Mesenchymal stem cell (in vitro differentiated cells and primary cell): ENCODE results near the gene EP400.
A peak's percentile ranks its signal among the peaks of the same experiment; 100 is the strongest.

Experiments
- DNase-seq: peaks from one replicate; pipeline ENCODE4 v3.0.0-alpha.2; 2013
- H2AFZ ChIP-seq: one replicate; pipeline ENCODE4 v1.6.1; 2013; ENCODE audit warnings: low read depth, mild to moderate bottlenecking, control low read depth, inconsistent platforms, low read length, moderate library complexity
- H2AK5ac ChIP-seq: 2 replicates; pipeline ENCODE4 v1.6.1; 2013; ENCODE audit warnings: low read length, moderate library complexity, mild to moderate bottlenecking, inconsistent platforms; ENCODE audit not compliant: severe bottlenecking
- H2BK120ac ChIP-seq: one replicate; pipeline ENCODE4 v1.6.1; 2013; ENCODE audit warnings: low read depth, mild to moderate bottlenecking, inconsistent platforms, low read length, moderate library complexity
- H2BK12ac ChIP-seq, 2 experiments: one replicate each; pipeline ENCODE4 v1.6.1; 2013; ENCODE audit warnings: inconsistent platforms in 2 of 2, low read length in 2 of 2, mild to moderate bottlenecking in 2 of 2, moderate library complexity in 2 of 2, control low read depth in 1 of 2
- H2BK15ac ChIP-seq: one replicate; pipeline ENCODE4 v1.6.1; 2013; ENCODE audit warnings: mild to moderate bottlenecking, low read depth, inconsistent platforms; ENCODE audit not compliant: poor library complexity, severe bottlenecking
- H2BK5ac ChIP-seq: 2 replicates; pipeline ENCODE4 v1.6.1; 2013; ENCODE audit warnings: low read depth, mild to moderate bottlenecking, low read length, control low read depth, inconsistent platforms; ENCODE audit not compliant: poor library complexity, severe bottlenecking
- H3K14ac ChIP-seq, 2 experiments: one replicate each; pipeline ENCODE4 v1.6.1; 2013; ENCODE audit warnings: inconsistent platforms in 2 of 2, low read length in 2 of 2, control low read depth in 1 of 2, mild to moderate bottlenecking in 1 of 2, moderate library complexity in 1 of 2
- H3K18ac ChIP-seq, 2 experiments: one replicate each; pipeline ENCODE4 v1.6.1; 2013; ENCODE audit warnings: inconsistent platforms in 2 of 2, low read length in 2 of 2, control low read depth in 1 of 2, low read depth in 1 of 2, mild to moderate bottlenecking in 1 of 2
- H3K23ac ChIP-seq, 2 experiments: one replicate each; pipeline ENCODE4 v1.6.1; 2013; ENCODE audit warnings: inconsistent platforms in 2 of 2, low read length in 2 of 2, mild to moderate bottlenecking in 2 of 2, moderate library complexity in 2 of 2, control low read depth in 1 of 2
- H3K27ac ChIP-seq: 2 replicates; pipeline ENCODE4 v1.5.1; 2013; ENCODE audit warnings: mild to moderate bottlenecking, moderate library complexity, low read length, control low read depth, inconsistent platforms; ENCODE audit not compliant: poor library complexity, severe bottlenecking
- H3K27me3 ChIP-seq, 2 experiments: 2 replicates each; pipeline versions ENCODE4 v1.6.1 to v1.7.0; 2013; ENCODE audit warnings: low read length in 2 of 2, mild to moderate bottlenecking in 2 of 2, moderate library complexity in 2 of 2, control low read depth in 1 of 2, inconsistent platforms in 1 of 2; ENCODE audit not compliant: control insufficient read depth in 1 of 2, insufficient read depth in 1 of 2
- H3K36me3 ChIP-seq, 2 experiments: 2 replicates each; pipeline versions ENCODE4 v1.6.1 to v1.7.0; 2013; ENCODE audit warnings: low read length in 2 of 2, control low read depth in 1 of 2, inconsistent platforms in 1 of 2, low read depth in 1 of 2, mild to moderate bottlenecking in 1 of 2; ENCODE audit not compliant: insufficient read depth in 2 of 2, control insufficient read depth in 1 of 2
- H3K4ac ChIP-seq, 2 experiments: one replicate each; pipeline ENCODE4 v1.6.1; 2013; ENCODE audit warnings: inconsistent platforms in 2 of 2, low read length in 2 of 2, mild to moderate bottlenecking in 2 of 2, moderate library complexity in 2 of 2, control low read depth in 1 of 2, low read depth in 1 of 2
- H3K4me1 ChIP-seq: 2 replicates; pipeline ENCODE4 v1.6.1; 2013; ENCODE audit warnings: low read depth, low read length, control low read depth; ENCODE audit not compliant: control insufficient read depth, insufficient read depth
- H3K4me2 ChIP-seq: 2 replicates; pipeline ENCODE4 v1.6.1; 2013; ENCODE audit warnings: low read length, mild to moderate bottlenecking, inconsistent platforms; ENCODE audit not compliant: poor library complexity, severe bottlenecking
- H3K4me3 ChIP-seq, 2 experiments: 2 replicates each; pipeline versions ENCODE4 v1.5.1 to v1.7.0; 2013; ENCODE audit warnings: low read length in 2 of 2, mild to moderate bottlenecking in 2 of 2, control low read depth in 1 of 2, low read depth in 1 of 2; ENCODE audit not compliant: insufficient read depth in 1 of 2
- H3K79me1 ChIP-seq: replicated peaks from 2 replicates; pipeline ENCODE4 v1.6.1; 2013; ENCODE audit warnings: mild to moderate bottlenecking, control low read depth, low read length, inconsistent platforms; ENCODE audit not compliant: poor library complexity, severe bottlenecking
- H3K9ac ChIP-seq: 2 replicates; pipeline ENCODE4 v1.7.0; 2013; ENCODE audit warnings: mild to moderate bottlenecking, low read length, moderate library complexity
- H3K9me3 ChIP-seq: 2 replicates; pipeline ENCODE4 v1.7.0; 2013; ENCODE audit warnings: mild to moderate bottlenecking, low read length; ENCODE audit not compliant: control insufficient read depth
- H4K8ac ChIP-seq: one replicate; pipeline ENCODE4 v1.6.1; 2013; ENCODE audit warnings: inconsistent platforms, mild to moderate bottlenecking, low read length, moderate library complexity
- H4K91ac ChIP-seq: one replicate; pipeline ENCODE4 v1.6.1; 2013; ENCODE audit warnings: mild to moderate bottlenecking, low read length, inconsistent platforms
- WGBS: methylation state at CpG from one replicate; pipeline ENCODE4 v1.1.7; 2013; ENCODE audit warnings: mixed read lengths; 5-methylcytosine and 5-hydroxymethylcytosine counted together

EP400 gene

DNA sequence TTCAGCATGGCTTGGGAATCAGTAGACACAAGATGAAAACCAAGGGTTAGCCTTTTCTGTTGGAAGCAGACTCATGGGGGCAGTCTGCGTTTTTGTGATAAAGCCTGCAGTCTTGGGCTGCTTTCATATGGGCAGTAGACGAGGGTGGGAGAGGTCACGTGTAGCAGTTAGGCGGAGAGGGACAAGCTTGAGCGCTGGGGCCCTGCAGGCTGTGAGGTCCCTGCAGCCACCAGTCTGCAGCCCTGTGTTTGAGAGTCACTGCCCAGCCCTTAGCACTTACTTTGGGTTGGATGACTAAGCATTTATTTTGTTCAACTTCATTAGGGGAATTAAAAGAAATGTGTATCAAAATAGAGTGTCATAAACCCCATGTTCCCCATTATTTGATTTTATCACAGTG lies 37.2 kb downstream of the EP400 start:
- Histone ChIP-seq H2BK120ac (no peak overlapping the region), H3K27me3 (no peaks in the 10 kb centered on the region), H2BK5ac (no peak overlapping the region), H4K91ac (no peak overlapping the region), H2AK5ac (peak overlapping the region; percentile 92), H3K9me3 (no peaks in the 10 kb centered on the region), H2BK15ac (no peak overlapping the region), H3K36me3 (peaks cover 45 to 89% of the 10 kb centered on the region in 2 experiments), H2AFZ (no peak overlapping the region), H3K4ac (no peak overlapping the region), H3K27ac (no peak overlapping the region), H2BK12ac (no peak overlapping the region), H3K9ac (no peak overlapping the region), H3K79me1 (peaks cover 36% of the 10 kb centered on the region), H4K8ac (peak overlapping the region; percentile 15), H3K18ac (no peak overlapping the region), H3K4me3 (no peak overlapping the region), H3K23ac (no peak overlapping the region), H3K4me1 (peaks cover 46% of the 10 kb centered on the region), H3K14ac (no peak overlapping the region), H3K4me2 (no peak overlapping the region)
- 77% methylated on average over 5 of the region's 5 CpGs for WGBS
- DNase-seq = no peak

DNA sequence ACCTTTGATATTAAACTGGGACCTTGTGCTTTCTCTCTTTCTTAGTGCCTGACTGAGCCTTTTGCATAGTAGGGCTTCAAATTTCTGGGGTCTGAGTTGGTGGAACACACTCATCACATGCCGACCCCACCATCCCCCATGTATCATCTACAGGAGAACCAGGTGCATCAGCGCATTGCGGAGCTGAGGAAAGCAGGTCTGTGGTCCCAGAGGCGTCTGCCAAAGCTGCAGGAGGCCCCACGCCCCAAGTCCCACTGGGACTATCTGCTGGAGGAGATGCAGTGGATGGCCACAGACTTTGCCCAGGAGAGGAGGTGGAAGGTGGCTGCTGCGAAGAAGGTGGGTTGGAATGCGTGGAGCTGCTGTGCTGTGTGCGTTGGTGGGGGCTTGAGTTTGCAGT lies 37.8 kb downstream of the EP400 start:
- Histone ChIP-seq H2BK120ac (no peak overlapping the region), H4K91ac (peak overlapping the region; percentile 35), H2AFZ (no peak overlapping the region), H2BK12ac (no peak overlapping the region), H3K23ac (no peak overlapping the region), H3K4me3 (no peak overlapping the region), H3K18ac (no peak overlapping the region), H3K14ac (no peak overlapping the region), H3K4ac (no peak overlapping the region), H3K27me3 (no peaks in the 10 kb centered on the region), H3K79me1 (peaks cover 32% of the 10 kb centered on the region), H2BK15ac (no peak overlapping the region), H2AK5ac (peak overlapping the region; percentile 47), H3K27ac (peak overlapping the region; percentile 99), H4K8ac (no peak overlapping the region), H3K4me1 (peaks cover 47% of the 10 kb centered on the region), H3K4me2 (no peak overlapping the region), H3K36me3 (peaks cover 44 to 89% of the 10 kb centered on the region in 2 experiments), H3K9ac (no peak overlapping the region), H2BK5ac (peak overlapping the region; percentile 15), H3K9me3 (no peaks in the 10 kb centered on the region)
- no peak for DNase-seq
- WGBS = 93% methylated on average over 7 of the region's 8 CpGs

DNA sequence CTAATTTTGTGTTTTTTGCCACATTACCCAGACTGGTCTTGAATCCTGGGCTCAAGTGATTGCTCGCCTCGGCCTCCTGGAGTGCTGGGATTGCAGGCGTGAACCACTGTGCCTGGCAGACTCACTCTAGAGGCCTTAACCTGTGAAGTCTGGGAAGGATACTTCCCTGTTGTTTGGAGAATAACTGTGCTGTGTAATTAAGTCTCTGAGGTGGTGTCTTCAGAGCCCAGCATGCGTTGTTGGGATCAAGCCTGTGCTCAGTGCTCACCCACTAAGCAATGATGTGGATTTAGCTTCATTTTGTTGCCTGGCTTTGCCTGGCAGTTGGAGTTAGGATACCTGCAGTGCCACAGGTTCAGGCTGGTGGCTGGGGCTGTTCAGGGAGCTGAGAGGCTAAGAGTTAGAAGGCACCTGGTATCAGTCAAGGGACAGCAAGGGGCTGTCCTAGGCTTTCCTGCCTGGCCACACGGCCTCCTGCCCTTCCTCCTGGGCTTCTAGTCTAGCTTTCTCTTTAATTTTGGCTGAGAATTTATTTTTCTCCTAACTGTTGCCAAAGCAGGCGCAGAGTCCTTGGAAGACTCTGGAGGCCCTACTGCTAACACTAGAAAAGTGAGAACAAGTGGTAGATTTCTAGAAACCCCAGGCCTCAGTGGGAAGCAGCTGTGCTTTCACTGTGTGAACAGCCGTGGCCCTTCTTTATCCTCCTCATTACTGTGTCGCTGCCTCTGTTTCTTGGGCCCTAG lies 38.5 kb downstream of the EP400 start:
- Histone ChIP-seq H3K27me3 (no peaks in the 10 kb centered on the region), H3K4ac (no peak overlapping the region), H2BK12ac (no peak overlapping the region), H3K27ac (peak overlapping the region; percentile 99), H2BK15ac (peak overlapping the region; percentile 21), H3K23ac (no peak overlapping the region), H3K4me3 (no peak overlapping the region), H3K9ac (no peak overlapping the region), H3K4me1 (peaks cover 44% of the 10 kb centered on the region), H4K8ac (no peak overlapping the region), H3K9me3 (no peaks in the 10 kb centered on the region), H3K14ac (no peak overlapping the region), H3K36me3 (peaks cover 46 to 90% of the 10 kb centered on the region in 2 experiments), H2AK5ac (peak overlapping the region; percentile 84), H3K4me2 (no peak overlapping the region), H2BK5ac (peak overlapping the region; percentile 35), H2AFZ (no peak overlapping the region), H3K18ac (no peak overlapping the region), H2BK120ac (no peak overlapping the region), H4K91ac (no peak overlapping the region), H3K79me1 (peaks cover 31% of the 10 kb centered on the region)
- WGBS = 94% methylated on average over 8 of the region's 8 CpGs
- no peak for DNase-seq

DNA sequence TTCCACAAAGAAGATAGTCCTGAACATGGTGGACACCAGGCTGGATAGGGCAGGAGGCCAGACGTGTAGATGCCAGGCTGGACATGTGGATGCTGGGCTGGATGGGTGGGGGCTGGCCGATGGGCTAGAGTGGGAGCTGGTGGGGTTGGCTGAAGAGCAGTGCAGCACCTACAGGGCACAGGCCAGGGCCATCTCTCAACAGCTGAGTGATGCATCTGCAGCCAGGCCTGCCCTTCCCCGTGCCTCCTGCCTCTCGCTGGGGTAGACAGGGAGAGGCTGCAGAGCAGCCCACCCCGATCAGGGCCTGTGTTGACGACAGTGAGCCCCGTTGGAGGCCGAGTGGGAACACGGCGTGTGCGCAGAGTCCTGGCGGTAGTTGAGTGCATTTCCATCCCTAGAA lies 39.3 kb downstream of the EP400 start:
- Histone ChIP-seq H2AFZ (no peak overlapping the region), H2BK5ac (peak overlapping the region; percentile 21), H3K4ac (no peak overlapping the region), H3K4me2 (no peak overlapping the region), H2BK12ac (no peak overlapping the region), H3K27me3 (no peaks in the 10 kb centered on the region), H2AK5ac (peak overlapping the region; percentile 84), H2BK120ac (no peak overlapping the region), H4K8ac (no peak overlapping the region), H3K4me3 (no peak overlapping the region), H3K79me1 (peaks cover 31% of the 10 kb centered on the region), H3K23ac (no peak overlapping the region), H3K9ac (no peak overlapping the region), H2BK15ac (no peak overlapping the region), H3K9me3 (no peaks in the 10 kb centered on the region), H3K14ac (no peak overlapping the region), H3K18ac (no peak overlapping the region), H3K27ac (peak overlapping the region; percentile 99), H4K91ac (peak overlapping the region; percentile 2), H3K4me1 (peaks cover 46% of the 10 kb centered on the region), H3K36me3 (peaks cover 47 to 91% of the 10 kb centered on the region in 2 experiments)
- DNase-seq = no peak
- 94% methylated on average over 12 of the region's 12 CpGs for WGBS
